Erythroblast (primary cell): ENCODE data around the gene LRRN4.

Experiments used
- GATA1 ChIP-seq: IDR thresholded peaks from 2 replicates; pipeline ENCODE4 v1.6.1; 2011; ENCODE audit warnings: low read depth, mild to moderate bottlenecking, control low read depth, low read length, moderate library complexity
- POLR2A ChIP-seq: IDR thresholded peaks from 2 replicates; pipeline ENCODE4 v1.6.1; 2011; ENCODE audit warnings: mild to moderate bottlenecking, low read length

DNA sequence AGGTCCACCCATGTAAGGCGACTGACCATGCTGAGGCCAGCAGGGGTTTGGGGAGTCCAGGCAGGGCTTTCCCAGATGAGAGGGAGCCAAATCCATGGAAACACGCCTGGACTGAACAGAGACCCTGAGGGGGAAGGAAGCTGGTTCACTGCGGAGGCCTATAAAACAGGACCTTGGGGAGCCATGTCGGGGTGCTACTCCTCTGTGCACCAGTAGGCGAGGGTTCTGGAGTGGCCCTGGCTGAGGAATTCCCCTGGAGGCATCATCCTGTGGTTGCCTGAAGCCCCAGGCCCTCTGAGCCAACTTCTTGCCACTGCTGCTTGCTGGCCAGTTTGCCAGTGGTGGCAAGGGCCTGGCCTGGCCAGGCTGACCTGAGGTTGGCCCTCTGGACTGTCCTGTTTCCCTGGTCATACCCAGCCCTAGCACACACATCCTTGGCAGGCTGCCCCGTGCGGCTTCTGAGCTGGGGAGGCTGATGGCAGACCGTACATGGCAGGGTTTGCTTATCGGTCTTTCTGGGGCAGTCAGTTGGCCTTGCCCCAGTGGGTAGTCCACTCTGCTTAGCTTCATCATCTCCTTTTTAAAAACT lies 2.2 kb upstream of the LRRN4 start:
- no peak for TF ChIP-seq POLR2A
- no peak for TF ChIP-seq GATA1
